ENCODE data around the gene IL4. TPM values are rescaled to one million over a fixed set of nuclear protein-coding genes. Genes with fewer than 3 reads are reported as not detected.

IL4 gene
- polyA plus RNA-seq, 4 donors, result not detected

GRCh38 chr5:132680780-132681475, 7.1 kb downstream of the IL4 start:
- peaks cover 0 to 5% (median 0%) of the 10 kb centered on the region in 3 donors for H3K4me1 ChIP-seq (ENCODE audit: control insufficient read depth in 3 of 3, insufficient read depth in 2 of 3, low read depth in 1 of 3, low read length in 2 of 3)
- no peaks in the 10 kb centered on the region for H3K9me3 ChIP-seq (ENCODE audit: control insufficient read depth in 2 of 2, insufficient read depth in 1 of 2, low read depth in 1 of 2, low read length in 1 of 2)
- H3K27me3 ChIP-seq (ENCODE audit: control insufficient read depth in 3 of 3, insufficient read depth in 3 of 3, low read length in 3 of 3), result no peaks in the 10 kb centered on the region
- H3K27ac ChIP-seq (ENCODE audit: low read depth in 1 of 3, low read length in 2 of 3), result no peak overlapping the region
- FAIRE-seq, result no peak
- DNase-seq, result no peak
- WGBS, 3 donors, result 82 to 96% (median 96%) methylated on average over 8 of the region's 8 CpGs
- H3K36me3 ChIP-seq (ENCODE audit: control insufficient read depth in 3 of 3, insufficient read depth in 2 of 3, low read depth in 1 of 3, low read length in 3 of 3), result no peaks in the 10 kb centered on the region
- H3K4me3 ChIP-seq (ENCODE audit: low read depth in 1 of 3, low read length in 3 of 3), result no peak overlapping the region

- 72 to 87% (median 85%) methylated on average over 2 of the region's 2 CpGs for WGBS, 3 donors
- H3K4me3 ChIP-seq (ENCODE audit: low read depth in 1 of 3, low read length in 3 of 3), result no peak overlapping the region
Observed at GRCh38 chr5:132681476-132681831, 7.7 kb downstream of the IL4 start.

GRCh38 chr5:132681983-132682382, 8.2 kb downstream of the IL4 start:
- no peak for FAIRE-seq
- Histone ChIP-seq H3K4me3 (ENCODE audit: low read depth in 1 of 3, low read length in 3 of 3) (no peak overlapping the region), H3K4me1 (ENCODE audit: control insufficient read depth in 3 of 3, insufficient read depth in 2 of 3, low read depth in 1 of 3, low read length in 2 of 3) (peaks cover 0 to 1% (median 0%) of the 10 kb centered on the region in 3 donors), H3K36me3 (ENCODE audit: control insufficient read depth in 3 of 3, insufficient read depth in 2 of 3, low read depth in 1 of 3, low read length in 3 of 3) (no peaks in the 10 kb centered on the region), H3K27ac (ENCODE audit: low read depth in 1 of 3, low read length in 2 of 3) (no peak overlapping the region), H3K27me3 (ENCODE audit: control insufficient read depth in 3 of 3, insufficient read depth in 3 of 3, low read length in 3 of 3) (no peaks in the 10 kb centered on the region), H3K9me3 (ENCODE audit: control insufficient read depth in 2 of 2, insufficient read depth in 1 of 2, low read depth in 1 of 2, low read length in 1 of 2) (no peaks in the 10 kb centered on the region)
- 81 to 95% (median 93%) methylated on average over 4 of the region's 4 CpGs for WGBS, 3 donors
- no peak for DNase-seq

More at GRCh38 chr5:132681476-132681831, 7.7 kb downstream of the IL4 start:
- H3K27me3 ChIP-seq (ENCODE audit: control insufficient read depth in 3 of 3, insufficient read depth in 3 of 3, low read length in 3 of 3), result no peaks in the 10 kb centered on the region
- no peaks in the 10 kb centered on the region for H3K9me3 ChIP-seq (ENCODE audit: control insufficient read depth in 2 of 2, insufficient read depth in 1 of 2, low read depth in 1 of 2, low read length in 1 of 2)
- H3K27ac ChIP-seq (ENCODE audit: low read depth in 1 of 3, low read length in 2 of 3), result no peak overlapping the region
- H3K36me3 ChIP-seq (ENCODE audit: control insufficient read depth in 3 of 3, insufficient read depth in 2 of 3, low read depth in 1 of 3, low read length in 3 of 3), result no peaks in the 10 kb centered on the region
- no peak for FAIRE-seq
- H3K4me1 ChIP-seq (ENCODE audit: control insufficient read depth in 3 of 3, insufficient read depth in 2 of 3, low read depth in 1 of 3, low read length in 2 of 3), result peaks cover 0 to 5% (median 0%) of the 10 kb centered on the region in 3 donors
- no peak for DNase-seq

- FAIRE-seq (no peak), DNase-seq (no peak)
- Histone ChIP-seq H3K36me3 (ENCODE audit: control insufficient read depth in 3 of 3, insufficient read depth in 2 of 3, low read depth in 1 of 3, low read length in 3 of 3) (no peaks in the 10 kb centered on the region), H3K4me1 (ENCODE audit: control insufficient read depth in 3 of 3, insufficient read depth in 2 of 3, low read depth in 1 of 3, low read length in 2 of 3) (peaks cover 0 to 4% (median 0%) of the 10 kb centered on the region in 3 donors), H3K4me3 (ENCODE audit: low read depth in 1 of 3, low read length in 3 of 3) (no peak overlapping the region), H3K9me3 (ENCODE audit: control insufficient read depth in 2 of 2, insufficient read depth in 1 of 2, low read depth in 1 of 2, low read length in 1 of 2) (no peaks in the 10 kb centered on the region), H3K27me3 (ENCODE audit: control insufficient read depth in 3 of 3, insufficient read depth in 3 of 3, low read length in 3 of 3) (no peaks in the 10 kb centered on the region), H3K27ac (ENCODE audit: low read depth in 1 of 3, low read length in 2 of 3) (no peak overlapping the region)
- 87 to 90% (median 87%) methylated on average over 6 of the region's 6 CpGs for WGBS, 3 donors
Observed at GRCh38 chr5:132684491-132684890, 10.7 kb downstream of the IL4 start.

- H3K36me3 ChIP-seq (ENCODE audit: control insufficient read depth in 3 of 3, insufficient read depth in 2 of 3, low read depth in 1 of 3, low read length in 3 of 3), result no peaks in the 10 kb centered on the region
- DNase-seq (no peak), FAIRE-seq (no peak)
- no peaks in the 10 kb centered on the region for H3K9me3 ChIP-seq (ENCODE audit: control insufficient read depth in 2 of 2, insufficient read depth in 1 of 2, low read depth in 1 of 2, low read length in 1 of 2)
- H3K4me1 ChIP-seq (ENCODE audit: control insufficient read depth in 3 of 3, insufficient read depth in 2 of 3, low read depth in 1 of 3, low read length in 2 of 3), result peaks cover 0 to 4% (median 0%) of the 10 kb centered on the region in 3 donors
- no peaks in the 10 kb centered on the region for H3K27me3 ChIP-seq (ENCODE audit: control insufficient read depth in 3 of 3, insufficient read depth in 3 of 3, low read length in 3 of 3)
- no peak overlapping the region for H3K27ac ChIP-seq (ENCODE audit: low read depth in 1 of 3, low read length in 2 of 3)
- 90 to 93% (median 90%) methylated on average over 12 of the region's 12 CpGs for WGBS, 3 donors
- no peak overlapping the region for H3K4me3 ChIP-seq (ENCODE audit: low read depth in 1 of 3, low read length in 3 of 3)
Observed at GRCh38 chr5:132684922-132685720, 11.3 kb downstream of the IL4 start.

GRCh38 chr5:132686193-132686592, 12.4 kb downstream of the IL4 start:
- Histone ChIP-seq H3K27me3 (ENCODE audit: control insufficient read depth in 3 of 3, insufficient read depth in 3 of 3, low read length in 3 of 3) (no peaks in the 10 kb centered on the region), H3K27ac (ENCODE audit: low read depth in 1 of 3, low read length in 2 of 3) (no peak overlapping the region), H3K4me1 (ENCODE audit: control insufficient read depth in 3 of 3, insufficient read depth in 2 of 3, low read depth in 1 of 3, low read length in 2 of 3) (peaks cover 0 to 4% (median 0%) of the 10 kb centered on the region in 3 donors), H3K9me3 (ENCODE audit: control insufficient read depth in 2 of 2, insufficient read depth in 1 of 2, low read depth in 1 of 2, low read length in 1 of 2) (no peaks in the 10 kb centered on the region), H3K36me3 (ENCODE audit: control insufficient read depth in 3 of 3, insufficient read depth in 2 of 3, low read depth in 1 of 3, low read length in 3 of 3) (no peaks in the 10 kb centered on the region), H3K4me3 (ENCODE audit: low read depth in 1 of 3, low read length in 3 of 3) (no peak overlapping the region)
- no peak for FAIRE-seq
- 88 to 93% (median 91%) methylated on average over 3 of the region's 3 CpGs for WGBS, 3 donors
- DNase-seq, result no peak

- WGBS, 3 donors, result 80 to 90% (median 81%) methylated on average over 5 of the region's 5 CpGs
- no peaks in the 10 kb centered on the region for H3K36me3 ChIP-seq (ENCODE audit: control insufficient read depth in 3 of 3, insufficient read depth in 2 of 3, low read depth in 1 of 3, low read length in 3 of 3)
- DNase-seq (no peak), FAIRE-seq (no peak)
- peaks cover 0 to 4% (median 0%) of the 10 kb centered on the region in 3 donors for H3K4me1 ChIP-seq (ENCODE audit: control insufficient read depth in 3 of 3, insufficient read depth in 2 of 3, low read depth in 1 of 3, low read length in 2 of 3)
- H3K27ac ChIP-seq (ENCODE audit: low read depth in 1 of 3, low read length in 2 of 3), result no peak overlapping the region
- no peak overlapping the region for H3K4me3 ChIP-seq (ENCODE audit: low read depth in 1 of 3, low read length in 3 of 3)
- no peaks in the 10 kb centered on the region for H3K27me3 ChIP-seq (ENCODE audit: control insufficient read depth in 3 of 3, insufficient read depth in 3 of 3, low read length in 3 of 3)
- no peaks in the 10 kb centered on the region for H3K9me3 ChIP-seq (ENCODE audit: control insufficient read depth in 2 of 2, insufficient read depth in 1 of 2, low read depth in 1 of 2, low read length in 1 of 2)
Observed at GRCh38 chr5:132687995-132688394, 14.2 kb downstream of the IL4 start.

GRCh38 chr5:132688536-132689339, 14.9 kb downstream of the IL4 start:
- no peak overlapping the region for H3K27ac ChIP-seq (ENCODE audit: low read depth in 1 of 3, low read length in 2 of 3)
- WGBS, 3 donors, result 42 to 47% (median 44%) methylated on average over 7 of the region's 7 CpGs
- no peaks in the 10 kb centered on the region for H3K27me3 ChIP-seq (ENCODE audit: control insufficient read depth in 3 of 3, insufficient read depth in 3 of 3, low read length in 3 of 3)
- FAIRE-seq (no peak), DNase-seq (no peak)
- no peaks in the 10 kb centered on the region for H3K36me3 ChIP-seq (ENCODE audit: control insufficient read depth in 3 of 3, insufficient read depth in 2 of 3, low read depth in 1 of 3, low read length in 3 of 3)
- no peak overlapping the region for H3K4me3 ChIP-seq (ENCODE audit: low read depth in 1 of 3, low read length in 3 of 3)
- H3K4me1 ChIP-seq (ENCODE audit: control insufficient read depth in 3 of 3, insufficient read depth in 2 of 3, low read depth in 1 of 3, low read length in 2 of 3), result peaks cover 0 to 4% (median 0%) of the 10 kb centered on the region in 3 donors
- no peaks in the 10 kb centered on the region for H3K9me3 ChIP-seq (ENCODE audit: control insufficient read depth in 2 of 2, insufficient read depth in 1 of 2, low read depth in 1 of 2, low read length in 1 of 2)

Data from small intestine (tissue), 7 donors.